ENCODE results near the gene CCR2.

The CCR2 gene

GRCh38 chr3:46335541-46335940, 18.4 kb upstream of the CCR2 start:
- DNase-seq (ENCODE audit: low read depth), result no peak
- TF ChIP-seq POLR2A (IDR thresholded peaks at IDR 0.05; ENCODE audit: extremely low read depth, insufficient read length), result no peak
- TF ChIP-seq MAX (IDR thresholded peaks at IDR 0.05; ENCODE audit: low read depth, low read length), result no peak
- TF ChIP-seq MYC (IDR thresholded peaks at IDR 0.05; ENCODE audit: low read depth, low read length), result no peak
- no peak for TF ChIP-seq CTCF (IDR thresholded peaks at IDR 0.05; ENCODE audit: low read depth, low read length)
- no peak overlapping the region for H3K4me3 ChIP-seq (ENCODE audit: low read depth, low read length)

DNA sequence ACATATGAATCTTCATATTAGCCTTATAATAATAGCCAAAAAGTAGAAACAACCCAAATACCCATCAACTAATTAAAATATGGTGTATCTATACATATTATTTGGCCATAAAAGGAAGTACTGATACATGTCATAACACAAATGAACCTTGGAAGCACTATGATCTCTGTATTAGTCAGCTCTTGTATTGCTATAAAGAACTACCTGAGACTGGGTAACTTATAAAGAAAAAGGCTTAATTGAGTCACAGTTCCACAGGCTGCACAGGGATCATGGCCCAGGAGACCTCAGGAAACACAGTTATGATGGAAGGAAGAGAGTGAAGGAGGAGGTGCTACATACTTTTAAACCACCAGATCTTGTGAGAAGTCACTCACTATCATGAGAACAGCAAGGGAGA, 16.0 kb upstream of the CCR2 start:
- no peak for TF ChIP-seq MYC (IDR thresholded peaks at IDR 0.05; ENCODE audit: low read depth, low read length)
- no peak for TF ChIP-seq POLR2A (IDR thresholded peaks at IDR 0.05; ENCODE audit: extremely low read depth, insufficient read length)
- no peak for TF ChIP-seq CTCF (IDR thresholded peaks at IDR 0.05; ENCODE audit: low read depth, low read length)
- TF ChIP-seq MAX (IDR thresholded peaks at IDR 0.05; ENCODE audit: low read depth, low read length), result no peak
- H3K4me3 ChIP-seq (ENCODE audit: low read depth, low read length), result no peak overlapping the region

GRCh38 chr3:46338840-46339239, 15.1 kb upstream of the CCR2 start:
- TF ChIP-seq CTCF (IDR thresholded peaks at IDR 0.05; ENCODE audit: low read depth, low read length) (no peak), MYC (IDR thresholded peaks at IDR 0.05; ENCODE audit: low read depth, low read length) (no peak), MAX (IDR thresholded peaks at IDR 0.05; ENCODE audit: low read depth, low read length) (no peak), POLR2A (IDR thresholded peaks at IDR 0.05; ENCODE audit: extremely low read depth, insufficient read length) (no peak)
- DNase-seq (ENCODE audit: low read depth), result no peak
- H3K4me3 ChIP-seq (ENCODE audit: low read depth, low read length), result no peak overlapping the region

More for the DNA sequence above, 16.0 kb upstream of the CCR2 start:
- no peak for DNase-seq (ENCODE audit: low read depth)

DNA sequence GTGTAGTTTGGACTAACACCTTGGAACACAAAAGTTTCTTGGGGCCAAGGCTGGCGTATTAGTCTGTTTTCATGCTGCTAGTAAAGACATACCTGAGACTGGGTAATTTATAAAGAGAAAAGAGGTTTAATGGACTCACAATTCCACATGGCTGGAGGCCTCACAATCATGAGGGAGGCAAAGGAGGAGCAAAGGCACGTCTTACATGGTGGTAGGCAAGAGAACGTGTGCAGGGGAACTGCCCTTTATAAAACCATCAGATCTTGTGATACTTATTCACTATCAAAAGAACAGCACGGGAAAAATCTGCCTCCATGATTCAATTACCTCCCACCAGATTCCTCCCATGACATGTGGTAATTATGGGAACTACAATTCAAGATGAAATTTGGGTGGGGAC, 9.4 kb upstream of the CCR2 start:
- no peak overlapping the region for H3K4me3 ChIP-seq (ENCODE audit: low read depth, low read length)
- DNase-seq (ENCODE audit: low read depth), result no peak
- no peak for TF ChIP-seq MYC (IDR thresholded peaks at IDR 0.05; ENCODE audit: low read depth, low read length)
- no peak for TF ChIP-seq MAX (IDR thresholded peaks at IDR 0.05; ENCODE audit: low read depth, low read length)
- no peak for TF ChIP-seq POLR2A (IDR thresholded peaks at IDR 0.05; ENCODE audit: extremely low read depth, insufficient read length)
- no peak for TF ChIP-seq CTCF (IDR thresholded peaks at IDR 0.05; ENCODE audit: low read depth, low read length)

DNA sequence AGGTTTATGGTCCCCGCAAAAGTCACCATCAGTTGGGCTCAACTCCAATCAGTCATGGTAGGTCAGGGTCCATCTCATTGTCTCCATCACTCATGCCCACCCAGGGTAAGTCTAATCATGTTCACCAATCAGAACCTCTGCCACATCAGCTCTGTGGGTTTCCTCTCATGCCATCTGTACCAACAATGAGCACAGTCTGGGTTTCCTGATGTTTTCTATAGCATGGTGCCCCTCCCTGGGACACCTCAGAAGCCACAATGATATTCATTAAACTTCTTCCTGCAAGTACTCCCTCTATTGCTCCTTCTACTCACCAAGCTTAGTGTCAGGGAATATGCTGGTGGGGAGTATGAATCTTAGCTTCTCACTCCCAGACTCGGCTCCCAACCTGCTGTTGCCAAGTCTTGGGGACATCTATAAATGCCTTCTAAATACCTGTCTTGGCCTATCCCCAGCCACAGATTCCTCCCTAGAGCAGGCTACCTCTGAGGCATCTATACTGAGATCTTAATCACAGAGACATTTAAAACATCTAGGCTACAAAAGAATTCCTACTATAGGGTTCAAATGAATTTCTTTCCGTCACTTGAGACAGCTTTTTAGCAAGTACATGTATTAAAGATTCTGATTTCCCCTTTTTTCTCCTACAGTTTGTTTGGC, 5.0 kb upstream of the CCR2 start:
- TF ChIP-seq MAX (IDR thresholded peaks at IDR 0.05; ENCODE audit: low read depth, low read length) (no peak), CTCF (IDR thresholded peaks at IDR 0.05; ENCODE audit: low read depth, low read length) (no peak), POLR2A (IDR thresholded peaks at IDR 0.05; ENCODE audit: extremely low read depth, insufficient read length) (no peak), MYC (IDR thresholded peaks at IDR 0.05; ENCODE audit: low read depth, low read length) (no peak)
- DNase-seq (ENCODE audit: low read depth), result no peak
- no peak overlapping the region for H3K4me3 ChIP-seq (ENCODE audit: low read depth, low read length)
